Right atrium auricular region (tissue), 2 donors: ENCODE results near the gene TMIGD1. TPM values are rescaled to one million over a fixed set of nuclear protein-coding genes. Genes with fewer than 3 reads are reported as not detected.

Source experiments
- DNase-seq: peaks from one replicate; pipeline ENCODE4 v3.0.0-alpha.2; 2019; ENCODE audit warnings: low spot score
- H3K27ac ChIP-seq, 2 donors: fragments of 200-600 bp; sonication (generic); 1 replicate in 1 of 2; 2 replicates in 1 of 2; pipeline ENCODE4 v1.5.1; 2016 to 2019
- H3K27me3 ChIP-seq, 2 donors: fragments of 200-600 bp; sonication (generic); one replicate each; pipeline versions ENCODE4 v1.5.1 to v1.6.0; 2017 to 2019
- H3K36me3 ChIP-seq: fragments of 200-600 bp; sonication (generic); one replicate; pipeline ENCODE4 v1.5.1; 2016
- H3K4me1 ChIP-seq, 2 donors: fragments of 200-600 bp; sonication (generic); one replicate each; pipeline versions ENCODE4 v1.5.1 to v1.6.0; 2017 to 2019
- H3K4me3 ChIP-seq, 2 donors: fragments of 200-600 bp; sonication (generic); 1 replicate in 1 of 2; 2 replicates in 1 of 2; pipeline ENCODE4 v1.5.1; 2017 to 2019; ENCODE audit warnings: mild to moderate bottlenecking in 1 of 2, moderate library complexity in 1 of 2
- H3K9me3 ChIP-seq, 2 donors: fragments of 200-600 bp; sonication (generic); one replicate each; pipeline ENCODE4 v1.5.1; 2019
- total RNA-seq, 2 donors: library from RNA; depleted of rRNA; stranded (reverse); fragments of >200 nt; gene quantifications; one replicate each; pipeline ENCODE4 v1.1.0, GENCODE V29; 2016
- TF ChIP-seq, protein P1 (sequence below), 2 donors: fragments of 200-600 bp; sonication (generic); IDR thresholded peaks; one replicate each; pipeline ENCODE4 v1.5.1; 2019; ENCODE audit warnings: antibody characterized with exemption in 2 of 2

The TMIGD1 gene
- total RNA-seq, 2 donors from 2014 or later = not detected

DNA sequence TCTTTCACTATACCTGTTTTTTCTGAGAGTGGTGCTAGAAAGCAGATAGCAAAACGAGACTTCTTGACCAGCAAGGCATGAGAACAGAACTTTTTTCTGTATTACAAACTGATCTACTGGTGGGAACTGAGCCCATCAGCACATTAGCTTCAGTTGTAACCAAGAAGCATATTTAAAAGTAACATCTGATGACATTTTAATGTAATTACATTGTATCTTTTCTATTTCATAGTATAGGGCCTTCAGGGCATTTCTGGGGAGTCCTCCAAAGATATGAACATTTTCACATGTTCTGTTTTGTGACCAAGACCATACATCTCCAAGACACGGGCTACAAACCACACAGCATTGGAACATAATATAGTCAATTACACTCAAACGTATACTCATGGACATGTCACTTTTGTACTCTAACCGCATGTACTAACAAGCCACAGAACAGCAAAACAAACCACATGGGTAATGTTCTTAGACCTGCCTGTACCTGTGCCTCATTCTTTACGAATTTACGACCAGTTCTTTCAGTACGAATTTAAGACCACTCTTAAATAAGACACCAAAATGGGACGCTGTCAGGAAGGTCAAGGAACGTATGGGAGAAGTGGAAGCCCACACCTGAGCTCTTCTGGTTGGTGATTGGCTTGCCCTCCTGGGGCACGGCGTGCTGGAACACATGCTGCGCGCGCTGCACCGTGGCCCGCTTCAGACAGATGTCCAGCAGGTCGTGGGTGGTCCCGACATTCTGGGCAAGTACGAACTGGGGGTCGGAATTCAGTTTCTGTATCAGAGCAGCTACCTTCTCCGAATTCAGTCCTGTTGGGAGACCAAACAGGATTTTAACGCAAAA, 42.9 kb downstream of the TMIGD1 start:
- peak overlapping the region; percentile 71 to 88 for H3K4me3 ChIP-seq
- H3K4me1 ChIP-seq = peaks cover 0 to 14% of the 10 kb centered on the region in 2 donors
- H3K27me3 ChIP-seq = no peaks in the 10 kb centered on the region
- no peaks in the 10 kb centered on the region for H3K9me3 ChIP-seq
- peaks cover 32% of the 10 kb centered on the region for H3K36me3 ChIP-seq
- peak overlapping the region; percentile 64 to 75 for H3K27ac ChIP-seq
- DNase-seq = no peak
- TF ChIP-seq, protein P1, sequence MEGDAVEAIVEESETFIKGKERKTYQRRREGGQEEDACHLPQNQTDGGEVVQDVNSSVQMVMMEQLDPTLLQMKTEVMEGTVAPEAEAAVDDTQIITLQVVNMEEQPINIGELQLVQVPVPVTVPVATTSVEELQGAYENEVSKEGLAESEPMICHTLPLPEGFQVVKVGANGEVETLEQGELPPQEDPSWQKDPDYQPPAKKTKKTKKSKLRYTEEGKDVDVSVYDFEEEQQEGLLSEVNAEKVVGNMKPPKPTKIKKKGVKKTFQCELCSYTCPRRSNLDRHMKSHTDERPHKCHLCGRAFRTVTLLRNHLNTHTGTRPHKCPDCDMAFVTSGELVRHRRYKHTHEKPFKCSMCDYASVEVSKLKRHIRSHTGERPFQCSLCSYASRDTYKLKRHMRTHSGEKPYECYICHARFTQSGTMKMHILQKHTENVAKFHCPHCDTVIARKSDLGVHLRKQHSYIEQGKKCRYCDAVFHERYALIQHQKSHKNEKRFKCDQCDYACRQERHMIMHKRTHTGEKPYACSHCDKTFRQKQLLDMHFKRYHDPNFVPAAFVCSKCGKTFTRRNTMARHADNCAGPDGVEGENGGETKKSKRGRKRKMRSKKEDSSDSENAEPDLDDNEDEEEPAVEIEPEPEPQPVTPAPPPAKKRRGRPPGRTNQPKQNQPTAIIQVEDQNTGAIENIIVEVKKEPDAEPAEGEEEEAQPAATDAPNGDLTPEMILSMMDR (IDR thresholded peaks at IDR 0.05) = no peak

DNA sequence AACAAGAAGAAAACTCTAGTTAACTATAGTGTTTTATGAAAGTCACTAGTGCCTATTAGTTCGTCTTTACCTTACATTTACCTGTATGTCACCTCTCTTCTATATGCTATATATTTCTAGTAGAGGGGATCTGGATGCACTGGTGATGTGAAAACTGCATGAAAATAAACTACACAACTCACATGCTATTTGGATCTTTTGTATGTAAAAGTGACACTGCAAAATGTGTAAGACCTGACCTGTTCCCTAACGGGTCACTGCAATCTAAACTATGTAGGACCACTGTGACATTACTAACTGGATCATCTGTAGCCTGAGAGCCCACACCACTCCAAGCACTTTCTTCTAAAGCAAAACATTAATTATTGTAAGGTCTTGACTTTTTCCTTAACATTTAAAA, 43.8 kb downstream of the TMIGD1 start:
- Histone ChIP-seq H3K27ac (no peak overlapping the region), H3K27me3 (no peaks in the 10 kb centered on the region), H3K36me3 (peaks cover 40% of the 10 kb centered on the region), H3K4me1 (peaks cover 0 to 14% of the 10 kb centered on the region in 2 donors), H3K9me3 (no peaks in the 10 kb centered on the region), H3K4me3 (no peak overlapping the region)
- no peak for DNase-seq
- TF ChIP-seq, protein P1 (IDR thresholded peaks at IDR 0.05) = no peak

DNA sequence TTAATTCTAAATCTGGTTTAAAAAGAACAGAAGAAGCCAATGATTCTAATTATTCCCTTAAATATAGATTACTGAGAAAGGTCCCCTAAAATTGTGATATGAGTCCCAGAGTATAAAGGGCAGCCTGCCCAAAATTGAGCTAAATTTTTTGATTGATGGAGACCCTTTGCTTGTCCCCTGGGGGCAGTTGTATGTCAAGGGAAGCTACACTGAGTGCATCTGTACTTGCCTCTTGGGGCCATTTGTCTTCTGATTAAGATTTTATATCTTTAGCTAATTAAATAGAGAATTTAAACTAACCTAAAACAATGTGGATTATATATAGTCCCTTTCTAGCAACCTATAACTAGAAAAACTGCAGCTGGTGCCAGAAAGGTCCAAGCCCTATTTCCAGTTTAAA, 54.7 kb downstream of the TMIGD1 start:
- Histone ChIP-seq H3K9me3 (no peaks in the 10 kb centered on the region), H3K27ac (no peak overlapping the region), H3K4me3 (no peak overlapping the region), H3K4me1 (no peaks in the 10 kb centered on the region), H3K36me3 (peaks cover 46% of the 10 kb centered on the region), H3K27me3 (no peaks in the 10 kb centered on the region)
- TF ChIP-seq, protein P1 (IDR thresholded peaks at IDR 0.05) = no peak
- DNase-seq = no peak

DNA sequence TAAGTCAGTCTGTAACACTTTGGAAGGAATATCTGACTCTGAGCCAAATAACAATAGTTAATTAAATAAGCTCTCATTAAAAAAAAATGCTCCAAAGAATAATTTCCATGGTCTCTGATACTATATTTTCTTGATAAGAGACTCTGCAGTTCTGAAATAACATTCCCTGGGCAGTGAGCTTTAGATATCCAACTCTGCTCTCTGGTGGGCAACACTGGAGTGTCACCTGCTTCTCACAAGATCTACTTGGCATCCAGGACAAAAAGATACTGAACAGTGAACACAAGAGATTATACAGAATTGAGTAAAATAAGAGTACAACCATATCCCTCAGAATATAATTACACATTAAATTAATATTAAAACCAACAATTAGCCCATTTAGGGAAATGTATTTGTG, 55.8 kb downstream of the TMIGD1 start:
- H3K36me3 ChIP-seq = peaks cover 50% of the 10 kb centered on the region
- H3K4me1 ChIP-seq = no peaks in the 10 kb centered on the region
- DNase-seq = no peak
- no peaks in the 10 kb centered on the region for H3K27me3 ChIP-seq
- TF ChIP-seq, protein P1 (IDR thresholded peaks at IDR 0.05) = peak; percentile 40 to 59
- no peaks in the 10 kb centered on the region for H3K9me3 ChIP-seq
- no peak overlapping the region for H3K4me3 ChIP-seq
- H3K27ac ChIP-seq = no peak overlapping the region

DNA sequence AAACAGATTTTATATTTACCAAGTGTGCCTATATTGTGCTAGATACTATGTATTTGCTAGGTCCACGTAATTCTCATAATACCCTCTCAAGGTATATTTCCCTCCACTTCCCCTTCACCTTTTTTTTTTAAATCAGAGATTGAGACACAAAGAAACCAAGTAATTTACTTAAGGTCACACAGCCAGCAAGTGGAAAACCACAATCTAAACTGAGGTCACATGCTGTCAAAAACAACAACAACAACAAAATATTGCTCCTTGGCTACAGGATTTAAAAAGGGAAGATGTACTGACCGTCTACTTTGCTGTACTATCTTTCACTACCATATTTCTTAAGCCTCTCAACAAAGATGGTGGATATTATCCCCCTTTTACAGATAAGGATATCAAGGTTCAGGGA, 57.9 kb downstream of the TMIGD1 start:
- H3K27me3 ChIP-seq = no peaks in the 10 kb centered on the region
- peaks cover 58% of the 10 kb centered on the region for H3K36me3 ChIP-seq
- H3K27ac ChIP-seq = no peak overlapping the region
- H3K4me1 ChIP-seq = no peaks in the 10 kb centered on the region
- H3K9me3 ChIP-seq = no peaks in the 10 kb centered on the region
- no peak overlapping the region for H3K4me3 ChIP-seq
- no peak for DNase-seq
- TF ChIP-seq, protein P1 (IDR thresholded peaks at IDR 0.05) = no peak
